Activated CD4-positive, alpha-beta memory T cell treated with anti-CD3 and anti-CD28 coated beads, Interleukin-2, amount 10 ng/mL, durations not matched to agents 7 days and 5 days (primary cell): Measurements from ENCODE around the gene POU2AF1. TPM values are rescaled to one million over a fixed set of nuclear protein-coding genes. Genes with fewer than 3 reads are reported as not detected.

Source experiments
- CTCF ChIA-PET: fragments of 350-600 bp; sonication (Branson Sonifier 250); formaldehyde crosslinking; loops from one replicate; lab custom pipeline; 2021; ENCODE audit warnings: antibody characterized with exemption, inconsistent platforms; lab: Charles Lee
- POLR2A ChIA-PET: fragments of 350-600 bp; sonication (Branson Sonifier 250); formaldehyde crosslinking; loops from one replicate; lab custom pipeline; 2021; ENCODE audit warnings: antibody characterized with exemption; lab: Charles Lee
- DNase-seq: peaks from one replicate; pipeline ENCODE4 v3.0.0-alpha.2; 2020
- H3K27ac Mint-ChIP-seq: one replicate; pipeline ENCODE4 v1.8.0; 2021; ENCODE audit warnings: mild to moderate bottlenecking, mixed read lengths
- H3K27me3 Mint-ChIP-seq: one replicate; pipeline ENCODE4 v1.8.0; 2021; ENCODE audit warnings: mixed read lengths
- H3K36me3 Mint-ChIP-seq: one replicate; pipeline ENCODE4 v1.8.0; 2021; ENCODE audit warnings: low read depth, mixed read lengths
- H3K4me1 Mint-ChIP-seq: one replicate; pipeline ENCODE4 v1.8.0; 2021; ENCODE audit warnings: mixed read lengths
- H3K4me3 Mint-ChIP-seq: one replicate; pipeline ENCODE4 v1.8.0; 2021; ENCODE audit warnings: mild to moderate bottlenecking, mixed read lengths
- H3K9me3 Mint-ChIP-seq: one replicate; pipeline ENCODE4 v1.8.0; 2021; ENCODE audit warnings: mixed read lengths
- total RNA-seq, 2 experiments: library from RNA; stranded (reverse); gene quantifications; one replicate each; pipeline ENCODE4 v1.2.3, GENCODE V29; 2021

The POU2AF1 gene
- total RNA-seq, 2 experiments from 2014 or later = 7.7 to 7.8 TPM

- Mint-ChIP-seq H3K4me3 (no peak overlapping the region), H3K4me1 (no peaks in the 10 kb centered on the region), H3K27ac (no peak overlapping the region), H3K9me3 (peaks cover 7% of the 10 kb centered on the region), H3K27me3 (peaks cover 9% of the 10 kb centered on the region), H3K36me3 (peaks cover 4% of the 10 kb centered on the region)
- POLR2A ChIA-PET = no interaction called here
- CTCF ChIA-PET = no interaction called here
- no peak for DNase-seq
Measured at GRCh38 chr11:111336062-111336461, 43.0 kb downstream of the POU2AF1 start.

GRCh38 chr11:111335549-111335948 is 43.5 kb downstream of the POU2AF1 start:
- Mint-ChIP-seq H3K36me3 (peaks cover 4% of the 10 kb centered on the region), H3K4me3 (no peak overlapping the region), H3K27ac (no peak overlapping the region), H3K9me3 (peaks cover 7% of the 10 kb centered on the region), H3K27me3 (peaks cover 9% of the 10 kb centered on the region), H3K4me1 (no peaks in the 10 kb centered on the region)
- no peak for DNase-seq
- POLR2A ChIA-PET = no interaction called here
- CTCF ChIA-PET = no interaction called here

- POLR2A ChIA-PET = no interaction called here
- no peak for DNase-seq
- CTCF ChIA-PET = no interaction called here
- H3K9me3 Mint-ChIP-seq = peaks cover 5% of the 10 kb centered on the region
- H3K27ac Mint-ChIP-seq = no peak overlapping the region
- H3K4me3 Mint-ChIP-seq = no peak overlapping the region
- H3K4me1 Mint-ChIP-seq = no peaks in the 10 kb centered on the region
- peaks cover 4% of the 10 kb centered on the region for H3K36me3 Mint-ChIP-seq
- H3K27me3 Mint-ChIP-seq = peaks cover 6% of the 10 kb centered on the region
Measured at GRCh38 chr11:111334532-111335502, 44.3 kb downstream of the POU2AF1 start.

GRCh38 chr11:111331711-111332479 is 47.2 kb downstream of the POU2AF1 start:
- POLR2A ChIA-PET = no interaction called here
- H3K4me3 Mint-ChIP-seq = no peak overlapping the region
- H3K36me3 Mint-ChIP-seq = no peaks in the 10 kb centered on the region
- H3K9me3 Mint-ChIP-seq = no peaks in the 10 kb centered on the region
- CTCF ChIA-PET = no interaction called here
- H3K27ac Mint-ChIP-seq = no peak overlapping the region
- no peak for DNase-seq
- no peaks in the 10 kb centered on the region for H3K4me1 Mint-ChIP-seq
- peaks cover under 1% of the 10 kb centered on the region for H3K27me3 Mint-ChIP-seq

- Mint-ChIP-seq H3K27ac (no peak overlapping the region), H3K9me3 (no peaks in the 10 kb centered on the region), H3K36me3 (no peaks in the 10 kb centered on the region), H3K4me1 (no peaks in the 10 kb centered on the region), H3K4me3 (no peak overlapping the region), H3K27me3 (no peaks in the 10 kb centered on the region)
- CTCF ChIA-PET = no interaction called here
- POLR2A ChIA-PET = no interaction called here
- no peak for DNase-seq
Measured at GRCh38 chr11:111330234-111330893, 48.7 kb downstream of the POU2AF1 start.

GRCh38 chr11:111329306-111330204 is 49.5 kb downstream of the POU2AF1 start:
- no peaks in the 10 kb centered on the region for H3K36me3 Mint-ChIP-seq
- no peak overlapping the region for H3K27ac Mint-ChIP-seq
- no peaks in the 10 kb centered on the region for H3K4me1 Mint-ChIP-seq
- H3K4me3 Mint-ChIP-seq = no peak overlapping the region
- POLR2A ChIA-PET = no interaction called here
- no peak for DNase-seq
- no peaks in the 10 kb centered on the region for H3K9me3 Mint-ChIP-seq
- CTCF ChIA-PET = no interaction called here
- peaks cover 7% of the 10 kb centered on the region for H3K27me3 Mint-ChIP-seq

GRCh38 chr11:111327908-111328624 is 51.0 kb downstream of the POU2AF1 start:
- Mint-ChIP-seq H3K4me3 (no peak overlapping the region), H3K4me1 (no peaks in the 10 kb centered on the region), H3K27me3 (peaks cover 10% of the 10 kb centered on the region), H3K27ac (no peak overlapping the region), H3K36me3 (no peaks in the 10 kb centered on the region), H3K9me3 (no peaks in the 10 kb centered on the region)
- ChIA-PET CTCF (no interaction called here), POLR2A (no interaction called here)
- DNase-seq = no peak

- Mint-ChIP-seq H3K36me3 (no peaks in the 10 kb centered on the region), H3K9me3 (no peaks in the 10 kb centered on the region), H3K4me3 (no peak overlapping the region), H3K4me1 (no peaks in the 10 kb centered on the region), H3K27me3 (peaks cover 13% of the 10 kb centered on the region), H3K27ac (no peak overlapping the region)
- DNase-seq = no peak
- CTCF ChIA-PET = no interaction called here
- POLR2A ChIA-PET = no interaction called here
Measured at GRCh38 chr11:111326824-111327223, 52.3 kb downstream of the POU2AF1 start.

- POLR2A ChIA-PET = no interaction called here
- no peaks in the 10 kb centered on the region for H3K36me3 Mint-ChIP-seq
- DNase-seq = no peak
Measured at GRCh38 chr11:111325259-111325658, 53.8 kb downstream of the POU2AF1 start.

GRCh38 chr11:111324277-111324720 is 54.8 kb downstream of the POU2AF1 start:
- Mint-ChIP-seq H3K4me1 (no peaks in the 10 kb centered on the region), H3K4me3 (no peak overlapping the region), H3K9me3 (no peaks in the 10 kb centered on the region), H3K27me3 (peaks cover 19% of the 10 kb centered on the region), H3K27ac (no peak overlapping the region), H3K36me3 (no peaks in the 10 kb centered on the region)
- no peak for DNase-seq
- ChIA-PET CTCF (interaction anchor here (1.3 kb wide), 1 partner anchor 122 kb away, joined by 3 read pairs; no protein-coding TSS in a partner anchor), POLR2A (no interaction called here)

More at GRCh38 chr11:111325259-111325658, 53.8 kb downstream of the POU2AF1 start:
- Mint-ChIP-seq H3K9me3 (no peaks in the 10 kb centered on the region), H3K27ac (no peak overlapping the region), H3K4me3 (no peak overlapping the region), H3K4me1 (no peaks in the 10 kb centered on the region), H3K27me3 (peaks cover 17% of the 10 kb centered on the region)
- CTCF ChIA-PET = no interaction called here

GRCh38 chr11:111322534-111322933 is 56.5 kb downstream of the POU2AF1 start:
- Mint-ChIP-seq H3K27ac (no peak overlapping the region), H3K4me1 (no peaks in the 10 kb centered on the region), H3K9me3 (no peaks in the 10 kb centered on the region), H3K27me3 (peaks cover 27% of the 10 kb centered on the region), H3K36me3 (no peaks in the 10 kb centered on the region), H3K4me3 (no peak overlapping the region)
- ChIA-PET CTCF (no interaction called here), POLR2A (no interaction called here)
- DNase-seq = no peak
